ENCODE data around the gene CNTNAP2. TPM values are rescaled to one million over a fixed set of nuclear protein-coding genes. Genes with fewer than 3 reads are reported as not detected.

The CNTNAP2 gene
- total and polyA plus RNA-seq, 8 donors = 0.09 to 1.1 (median 0.38) TPM

- no peaks in the 10 kb centered on the region for H3K36me3 ChIP-seq
- intact Hi-C loops (cut with DNase I) = no loop called here
- no peak for ATAC-seq
- FAIRE-seq = no peak
- no peaks in the 10 kb centered on the region for H3K27me3 ChIP-seq
- WGBS, 2 donors = 21 to 48% methylated on average over 1 of the region's 1 CpG
- no peak overlapping the region for H3K27ac ChIP-seq
- no peak for TF ChIP-seq CTCF (IDR thresholded peaks at IDR 0.05)
- H3K9me3 ChIP-seq = no peaks in the 10 kb centered on the region
- no peak for DNase-seq
- H3K4me1 ChIP-seq = no peaks in the 10 kb centered on the region
- no peak overlapping the region for H3K4me3 ChIP-seq
Observed at GRCh38 chr7:146331369-146331768, 214.8 kb downstream of the CNTNAP2 start.

- ATAC-seq (no peak), FAIRE-seq (no peak), DNase-seq (no peak)
- Histone ChIP-seq H3K4me1 (no peaks in the 10 kb centered on the region), H3K36me3 (no peaks in the 10 kb centered on the region), H3K9me3 (no peaks in the 10 kb centered on the region), H3K27me3 (peaks cover 0 to 2% (median 0%) of the 10 kb centered on the region in 4 donors), H3K27ac (no peak overlapping the region), H3K4me3 (no peak overlapping the region)
- 28 to 29% methylated on average over 6 of the region's 6 CpGs for WGBS, 2 donors
- TF ChIP-seq CTCF (IDR thresholded peaks at IDR 0.05) = no peak
- intact Hi-C loops (cut with DNase I) = no loop called here
Observed at GRCh38 chr7:146345251-146345650, 228.7 kb downstream of the CNTNAP2 start.

GRCh38 chr7:146346096-146346495 lies 229.5 kb downstream of the CNTNAP2 start:
- ATAC-seq (no peak), DNase-seq (no peak), FAIRE-seq (no peak)
- Histone ChIP-seq H3K9me3 (no peaks in the 10 kb centered on the region), H3K4me1 (no peaks in the 10 kb centered on the region), H3K27me3 (peaks cover 0 to 1% (median 0%) of the 10 kb centered on the region in 4 donors), H3K27ac (no peak overlapping the region), H3K36me3 (no peaks in the 10 kb centered on the region), H3K4me3 (no peak overlapping the region)
- no peak for TF ChIP-seq CTCF (IDR thresholded peaks at IDR 0.05)
- intact Hi-C loops (cut with DNase I) = no loop called here
- 70 to 84% methylated on average over 5 of the region's 5 CpGs for WGBS, 2 donors

- H3K4me3 ChIP-seq = no peak overlapping the region
- no peaks in the 10 kb centered on the region for H3K4me1 ChIP-seq
- H3K9me3 ChIP-seq = no peaks in the 10 kb centered on the region
- H3K36me3 ChIP-seq = no peaks in the 10 kb centered on the region
- intact Hi-C loops (cut with DNase I) = no loop called here
- H3K27me3 ChIP-seq = no peaks in the 10 kb centered on the region
- no peak for TF ChIP-seq CTCF (IDR thresholded peaks at IDR 0.05)
- DNase-seq (no peak), ATAC-seq (no peak), FAIRE-seq (no peak)
- no peak overlapping the region for H3K27ac ChIP-seq
- WGBS, 2 donors = 78 to 88% methylated on average over 1 of the region's 1 CpG
Observed at GRCh38 chr7:146355216-146355615, 238.6 kb downstream of the CNTNAP2 start.

- WGBS, 2 donors = 50 to 86% methylated on average over 2 of the region's 2 CpGs
- FAIRE-seq = no peak
- no peaks in the 10 kb centered on the region for H3K36me3 ChIP-seq
Observed at GRCh38 chr7:146359176-146359575, 242.6 kb downstream of the CNTNAP2 start.

More at GRCh38 chr7:146359176-146359575, 242.6 kb downstream of the CNTNAP2 start:
- H3K9me3 ChIP-seq = no peaks in the 10 kb centered on the region
- DNase-seq = no peak
- no peak overlapping the region for H3K4me3 ChIP-seq
- intact Hi-C loops (cut with DNase I) = no loop called here
- no peak overlapping the region for H3K27ac ChIP-seq
- no peak for TF ChIP-seq CTCF (IDR thresholded peaks at IDR 0.05)
- no peak for ATAC-seq
- peaks cover 0 to 3% (median 0%) of the 10 kb centered on the region in 4 donors for H3K27me3 ChIP-seq
- no peaks in the 10 kb centered on the region for H3K4me1 ChIP-seq
